Mesothelial cell of epicardium (in vitro differentiated cells): ENCODE measurements around the gene TNN. TPM values are rescaled to one million over a fixed set of nuclear protein-coding genes. Genes with fewer than 3 reads are reported as not detected.

ENCODE experiments used
- DNase-seq, 2 experiments: peaks; one replicate each; pipeline ENCODE4 v3.0.0; 2021; ENCODE audit warnings: low spot score in 2 of 2; ENCODE audit not compliant: unreplicated experiment in 2 of 2
- H3K27ac Mint-ChIP-seq: 2 replicates; pipeline ENCODE4 v1.8.0; 2021; ENCODE audit warnings: mixed read lengths
- H3K27me3 Mint-ChIP-seq: 2 replicates; pipeline ENCODE4 v1.8.0; 2021; ENCODE audit warnings: low read depth, mixed read lengths
- H3K36me3 Mint-ChIP-seq: 2 replicates; pipeline ENCODE4 v1.8.0; 2021; ENCODE audit warnings: mixed read lengths
- H3K4me1 Mint-ChIP-seq: 2 replicates; pipeline ENCODE4 v1.8.0; 2021; ENCODE audit warnings: mixed read lengths
- H3K4me3 Mint-ChIP-seq: 2 replicates; pipeline ENCODE4 v1.8.0; 2021; ENCODE audit warnings: mild to moderate bottlenecking, moderate library complexity, mixed read lengths
- H3K9me3 Mint-ChIP-seq: 2 replicates; pipeline ENCODE4 v1.8.0; 2021; ENCODE audit warnings: mixed read lengths
- CTCF ChIP-seq: fragments of 200-600 bp; sonication (generic); IDR thresholded peaks from one replicate; pipeline ENCODE4 v1.5.0; 2021; ENCODE audit warnings: antibody characterized with exemption; ENCODE audit not compliant: unreplicated experiment
- total RNA-seq: library from RNA; stranded (reverse); gene quantifications from 3 replicates; pipeline ENCODE4 v1.2.1, GENCODE V29; 2021

The TNN gene
- total RNA-seq, 1 donor from 2014 or later, result 2.0 TPM

- Mint-ChIP-seq H3K4me3 (peak overlapping the region; percentile 80), H3K27ac (peak overlapping the region; percentile 75), H3K27me3 (peaks cover 33% of the 10 kb centered on the region), H3K9me3 (no peaks in the 10 kb centered on the region), H3K36me3 (no peaks in the 10 kb centered on the region), H3K4me1 (peaks cover 10% of the 10 kb centered on the region)
- peak in 1 of 2 experiments; percentile 68 for DNase-seq
- no peak for TF ChIP-seq CTCF
Measured at GRCh38 chr1:175192111-175192629, 124.5 kb downstream of the TNN start.

- DNase-seq, result peak; percentile 32 to 56
- peak within 1 kb of the TSS; percentile 80 for H3K4me3 Mint-ChIP-seq
- H3K9me3 Mint-ChIP-seq, result no peaks in the 10 kb centered on the region
- H3K27me3 Mint-ChIP-seq, result peaks cover 33% of the 10 kb centered on the region
- H3K27ac Mint-ChIP-seq, result peak within 1 kb of the TSS; percentile 83
- H3K4me1 Mint-ChIP-seq, result peaks cover 15% of the 10 kb centered on the region
- H3K36me3 Mint-ChIP-seq, result no peaks in the 10 kb centered on the region
- TF ChIP-seq CTCF, result no peak
Measured at GRCh38 chr1:175192630-175193526, 125.2 kb downstream of the TNN start, which contains the start of gene KIAA0040. Gene KIAA0040, minus strand, starts transcription at chr1:175192776. Its CDS starts 31,763 bp downstream, at chr1:175161013.

DNA sequence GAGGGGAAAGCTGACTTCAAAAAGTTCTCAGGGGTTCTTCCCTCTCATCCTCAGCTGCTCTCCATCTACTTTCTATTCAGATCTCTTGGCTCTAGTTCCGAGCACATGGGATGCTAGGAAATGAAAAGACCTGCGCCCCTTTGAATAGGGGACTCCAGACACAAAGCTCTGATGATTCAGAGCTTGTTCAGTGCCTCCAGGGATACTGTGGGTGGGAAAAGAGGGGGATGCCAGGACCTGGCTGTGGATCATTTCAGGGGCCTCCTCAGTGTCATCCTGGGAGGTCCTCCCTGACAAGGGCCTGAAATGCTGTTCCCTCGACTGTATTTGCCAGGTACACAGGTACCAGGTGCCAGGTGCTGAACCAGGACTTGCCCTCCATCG lies 125.9 kb downstream of the TNN start:
- peak overlapping the region; percentile 80 for H3K4me3 Mint-ChIP-seq
- TF ChIP-seq CTCF, result no peak
- H3K4me1 Mint-ChIP-seq, result peaks cover 15% of the 10 kb centered on the region
- no peaks in the 10 kb centered on the region for H3K9me3 Mint-ChIP-seq
- no peak for DNase-seq
- no peaks in the 10 kb centered on the region for H3K36me3 Mint-ChIP-seq
- peaks cover 33% of the 10 kb centered on the region for H3K27me3 Mint-ChIP-seq
- no peak overlapping the region for H3K27ac Mint-ChIP-seq

DNA sequence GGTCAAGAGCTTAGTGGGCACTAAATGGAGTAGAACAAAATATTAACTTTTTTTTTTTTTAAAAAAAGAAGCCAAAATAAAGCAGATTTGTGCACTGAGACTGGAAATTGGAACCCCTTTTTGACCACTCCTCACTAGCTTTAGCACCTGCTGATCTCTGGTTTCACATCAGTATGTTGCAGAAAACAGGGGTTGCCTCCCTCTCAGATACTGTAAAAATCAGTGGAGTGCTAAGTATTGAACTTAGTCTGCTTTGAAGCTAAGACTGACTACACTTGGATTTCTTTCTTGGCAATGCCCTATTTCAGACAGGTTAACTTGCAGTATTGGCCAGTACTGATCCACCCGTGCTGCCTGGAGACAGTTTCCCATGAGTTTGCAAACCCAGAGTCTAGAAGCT lies 127.6 kb downstream of the TNN start:
- peaks cover 30% of the 10 kb centered on the region for H3K27me3 Mint-ChIP-seq
- H3K27ac Mint-ChIP-seq, result no peak overlapping the region
- no peak for TF ChIP-seq CTCF
- no peak overlapping the region for H3K4me3 Mint-ChIP-seq
- DNase-seq, result no peak
- H3K9me3 Mint-ChIP-seq, result no peaks in the 10 kb centered on the region
- H3K36me3 Mint-ChIP-seq, result no peaks in the 10 kb centered on the region
- peaks cover 15% of the 10 kb centered on the region for H3K4me1 Mint-ChIP-seq

DNA sequence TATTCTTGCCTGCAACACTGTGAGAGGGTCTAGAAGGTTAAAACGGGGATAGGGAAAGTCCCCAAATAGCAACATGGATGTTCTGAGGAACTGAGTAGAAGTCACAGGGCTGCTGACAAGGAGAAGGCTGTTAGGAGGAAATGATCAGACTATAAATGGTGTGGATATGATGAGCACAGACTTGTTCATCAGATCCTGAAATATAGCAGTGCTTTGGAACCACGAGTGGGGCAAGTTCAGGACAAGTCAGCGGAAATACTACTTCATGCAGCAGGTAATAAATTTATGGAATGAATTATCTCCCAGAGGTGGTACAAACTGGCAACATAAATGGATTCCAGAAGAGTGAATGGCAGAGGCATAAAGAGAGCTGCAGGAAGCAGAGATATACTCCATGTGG lies 128.2 kb downstream of the TNN start:
- peaks cover 15% of the 10 kb centered on the region for H3K4me1 Mint-ChIP-seq
- TF ChIP-seq CTCF, result no peak
- no peaks in the 10 kb centered on the region for H3K36me3 Mint-ChIP-seq

More for the DNA sequence above, 128.2 kb downstream of the TNN start:
- no peak overlapping the region for H3K4me3 Mint-ChIP-seq
- H3K27ac Mint-ChIP-seq, result no peak overlapping the region
- no peaks in the 10 kb centered on the region for H3K9me3 Mint-ChIP-seq
- H3K27me3 Mint-ChIP-seq, result peaks cover 28% of the 10 kb centered on the region
- DNase-seq, result no peak
